DLD1 (cell line): Measurements from ENCODE around the gene UGT1A5.
"Not testable (repeated sequence)": the region's sequence is repeated elsewhere in the genome, so short reads cannot be mapped to it uniquely, and the experiment has no call there.

Experiments used
- in situ Hi-C: cut with HindIII; loops from 2 replicates; pipeline ENCODE4 v1.10.0; 2017; ENCODE audit warnings: low sequenced_read_pairs

UGT1A5 gene

DNA sequence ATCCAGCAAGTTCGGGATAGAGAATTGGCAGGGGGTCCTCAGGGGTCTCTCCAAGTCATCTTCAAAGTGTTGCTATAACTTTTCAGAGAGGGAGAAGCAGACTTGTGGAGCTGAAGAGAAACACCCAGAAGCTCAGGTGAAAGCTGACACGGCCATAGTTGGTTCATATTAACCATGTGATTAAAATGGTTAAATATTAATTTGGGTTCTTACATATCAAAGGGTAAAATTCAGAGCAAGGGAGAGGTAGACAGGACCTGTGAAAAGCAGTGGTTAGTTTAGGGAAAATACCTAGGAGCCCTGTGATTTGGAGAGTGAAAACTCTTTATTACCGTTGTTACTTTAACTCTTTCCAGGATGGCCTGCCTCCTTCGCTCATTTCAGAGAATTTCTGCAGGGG lies 20.1 kb upstream of the UGT1A5 start, which contains the start of gene UGT1A6:
UGT1A6 (plus strand) TSS at position 243 of the 400 bp plus-strand sequence; CDS start at position 358, 115 bp downstream.
- in situ Hi-C loops: no loop called here

DNA sequence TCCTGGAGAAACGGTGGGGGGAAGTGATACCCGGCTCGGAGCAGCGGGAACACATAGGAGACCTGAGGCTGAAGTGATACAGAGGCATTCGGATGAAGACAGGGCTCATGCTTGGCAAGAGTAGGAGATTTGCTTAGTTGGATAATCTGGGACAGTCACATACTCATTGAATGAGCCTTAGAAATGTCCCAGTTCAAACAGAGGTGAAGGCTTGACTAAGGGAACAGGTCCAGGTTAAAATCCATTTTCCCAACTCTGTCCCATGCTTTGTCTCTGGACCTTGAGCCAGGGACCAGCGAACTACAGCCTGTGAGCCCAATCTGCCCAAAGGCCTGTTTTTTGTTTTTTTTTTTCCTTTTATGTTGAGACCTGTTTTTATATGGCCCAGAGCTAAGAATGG lies 18.7 kb upstream of the UGT1A5 start:
- in situ Hi-C loops: no loop called here

DNA sequence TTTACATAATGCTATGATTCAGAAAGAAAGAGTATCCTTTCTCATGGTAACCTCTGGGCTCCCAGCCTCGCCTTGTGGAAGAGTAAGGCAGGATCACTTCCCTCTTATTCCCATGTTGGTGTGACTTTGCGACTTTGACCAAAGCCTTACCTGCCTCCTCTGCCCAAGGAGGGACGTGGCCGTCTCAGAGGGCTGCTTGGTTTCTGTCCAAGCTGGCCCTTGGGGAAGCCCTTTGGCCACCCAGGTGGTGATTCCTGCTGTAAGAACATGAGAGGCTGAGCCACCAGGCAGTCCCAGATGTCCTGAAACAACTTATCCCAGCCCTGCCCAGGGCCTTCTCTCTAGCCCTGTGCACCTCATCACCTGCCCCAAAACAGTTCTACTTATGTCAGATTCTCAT lies 14.0 kb upstream of the UGT1A5 start:
- in situ Hi-C loops: no loop called here

DNA sequence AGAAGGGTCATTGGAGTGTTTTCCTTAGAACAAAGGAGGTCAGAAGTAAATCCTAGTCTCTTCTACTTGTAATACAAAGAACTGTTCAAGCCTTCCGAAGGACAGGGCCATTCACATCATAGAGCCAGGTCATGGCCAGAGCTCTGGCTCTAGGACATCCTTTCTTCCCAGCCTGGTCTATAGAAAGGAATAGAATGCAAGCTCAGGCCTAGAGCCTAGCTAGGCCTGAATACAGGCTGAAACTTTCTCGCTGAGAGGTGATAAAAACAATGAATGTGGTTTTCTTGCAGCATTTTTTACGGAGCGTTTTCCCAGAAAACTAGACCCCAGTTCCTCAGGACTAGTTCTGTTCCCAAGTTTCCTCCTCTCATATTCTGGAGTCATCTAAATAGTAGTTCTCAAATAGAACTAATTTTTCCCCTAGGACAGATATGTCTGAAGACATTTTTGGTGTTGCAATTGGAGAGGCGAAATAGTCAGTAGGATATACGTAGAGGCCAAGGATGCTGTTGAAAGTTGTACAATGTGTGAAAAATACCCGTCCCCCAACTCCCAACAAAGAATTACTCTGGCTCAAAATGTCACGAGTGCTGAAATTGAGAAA lies 13.2 kb upstream of the UGT1A5 start:
- in situ Hi-C loops: no loop called here

DNA sequence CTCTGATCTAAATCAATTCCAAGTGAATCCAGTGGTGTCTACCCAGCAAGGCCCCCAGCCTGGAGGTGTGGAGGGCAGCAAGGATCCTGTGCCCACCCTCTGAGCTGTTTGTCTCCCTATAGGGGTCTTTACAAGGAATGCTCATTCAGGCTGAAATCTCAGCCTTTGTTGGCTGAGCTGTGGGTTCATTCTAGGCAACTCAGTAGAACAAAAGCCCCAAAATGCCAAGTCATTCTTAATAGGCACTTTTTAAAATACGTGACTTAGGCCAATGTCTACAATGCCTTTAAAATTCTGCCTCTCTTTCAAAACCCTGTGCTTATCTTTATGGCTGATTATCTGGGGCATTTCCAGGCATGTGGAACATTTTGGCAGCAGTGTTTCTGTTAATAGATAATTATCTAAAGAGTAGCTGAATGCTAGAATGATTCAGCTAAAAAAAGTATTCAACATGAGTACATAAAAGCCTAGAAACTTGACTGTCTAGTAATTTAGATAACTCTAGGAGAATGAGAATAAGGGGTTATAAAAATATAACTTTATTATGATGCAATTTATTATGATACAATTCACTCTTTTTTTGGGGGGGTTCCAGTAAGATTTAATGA lies 12.6 kb upstream of the UGT1A5 start:
- in situ Hi-C loops: no loop called here

DNA sequence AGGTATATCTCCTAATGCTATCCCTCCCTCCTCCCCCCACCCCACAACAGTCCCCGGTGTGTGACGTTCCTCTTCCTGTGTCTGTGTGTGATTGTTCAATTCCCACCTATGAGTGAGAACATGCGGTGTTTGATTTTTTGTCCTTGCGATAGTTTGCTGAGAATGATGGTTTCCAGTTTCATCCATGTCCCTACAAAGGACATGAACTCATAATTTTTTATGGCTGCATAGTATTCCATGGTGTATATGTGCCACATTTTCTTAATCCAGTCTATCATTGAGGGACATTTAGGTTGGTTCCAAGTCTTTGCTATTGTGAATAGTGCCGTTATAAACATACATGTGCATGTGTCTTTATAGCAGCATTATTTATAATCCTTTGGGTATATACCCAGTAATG lies 11.9 kb upstream of the UGT1A5 start:
- in situ Hi-C loops: not testable (repeated sequence)

DNA sequence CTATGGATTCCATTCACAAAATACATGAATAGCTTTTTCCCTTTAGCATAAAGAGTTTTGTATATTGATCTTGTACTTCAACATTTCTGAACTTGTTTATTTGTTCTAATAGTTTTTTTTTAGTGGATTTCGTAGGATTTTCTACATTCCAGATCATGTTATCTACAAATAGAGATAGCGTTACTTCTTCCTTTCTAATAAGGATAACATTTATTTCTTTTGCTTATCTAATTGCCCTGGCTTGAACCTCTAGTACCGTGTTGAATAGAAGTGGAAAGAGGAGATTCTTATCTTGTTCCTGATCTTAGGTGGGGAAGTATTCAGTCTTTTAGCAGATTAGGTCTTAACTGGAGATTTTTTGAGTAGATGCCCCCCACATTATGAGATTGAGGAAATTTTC lies 10.5 kb upstream of the UGT1A5 start:
- in situ Hi-C loops: no loop called here

DNA sequence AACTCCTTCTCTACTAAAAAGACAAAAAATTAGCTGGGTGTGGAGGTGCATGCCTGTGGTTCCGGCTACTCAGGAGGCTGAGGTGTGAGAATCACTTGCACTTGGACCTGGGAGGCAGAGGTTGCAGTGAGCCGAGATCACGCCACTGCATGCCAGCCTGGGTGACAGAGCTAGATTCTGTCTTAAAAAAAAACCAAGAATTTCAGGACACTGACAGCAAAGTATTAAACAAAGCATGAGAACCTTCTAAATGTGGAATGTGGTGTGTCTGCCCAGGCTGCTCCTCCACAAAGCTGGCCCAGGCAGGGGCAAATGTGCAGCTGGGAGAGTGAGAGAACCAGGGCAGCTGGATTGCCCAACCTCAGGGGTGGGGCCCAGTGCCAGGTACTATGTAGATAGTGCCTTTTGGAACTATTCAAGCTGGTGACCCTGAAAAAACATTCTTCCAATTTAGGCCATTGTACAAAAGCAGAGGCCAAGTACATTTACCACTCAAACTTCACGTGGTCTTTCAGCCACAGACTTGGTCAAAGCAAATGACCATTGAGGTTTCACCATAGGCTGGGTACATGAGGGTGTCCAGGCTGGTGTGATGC lies 6.7 kb upstream of the UGT1A5 start:
- in situ Hi-C loops: no loop called here

DNA sequence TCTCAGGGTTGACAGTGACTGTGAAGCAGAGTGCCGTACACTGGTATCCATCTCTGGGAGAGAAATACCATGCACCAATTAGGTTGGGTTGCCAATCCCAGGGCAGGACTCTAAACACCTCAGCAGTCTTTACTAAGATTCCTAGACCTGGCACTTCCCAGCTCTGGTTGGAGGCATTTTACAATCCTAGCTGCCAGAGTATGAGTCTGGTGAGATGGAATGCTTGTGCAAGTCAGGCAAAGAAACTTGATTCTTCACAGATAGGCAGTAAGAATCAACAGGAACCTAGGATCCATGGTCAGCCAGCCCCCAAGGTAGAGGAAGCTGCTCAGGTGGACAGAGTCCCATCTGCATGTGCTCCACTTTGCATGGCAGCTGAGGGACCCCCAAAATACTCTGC lies 6.0 kb upstream of the UGT1A5 start:
- in situ Hi-C loops: no loop called here

DNA sequence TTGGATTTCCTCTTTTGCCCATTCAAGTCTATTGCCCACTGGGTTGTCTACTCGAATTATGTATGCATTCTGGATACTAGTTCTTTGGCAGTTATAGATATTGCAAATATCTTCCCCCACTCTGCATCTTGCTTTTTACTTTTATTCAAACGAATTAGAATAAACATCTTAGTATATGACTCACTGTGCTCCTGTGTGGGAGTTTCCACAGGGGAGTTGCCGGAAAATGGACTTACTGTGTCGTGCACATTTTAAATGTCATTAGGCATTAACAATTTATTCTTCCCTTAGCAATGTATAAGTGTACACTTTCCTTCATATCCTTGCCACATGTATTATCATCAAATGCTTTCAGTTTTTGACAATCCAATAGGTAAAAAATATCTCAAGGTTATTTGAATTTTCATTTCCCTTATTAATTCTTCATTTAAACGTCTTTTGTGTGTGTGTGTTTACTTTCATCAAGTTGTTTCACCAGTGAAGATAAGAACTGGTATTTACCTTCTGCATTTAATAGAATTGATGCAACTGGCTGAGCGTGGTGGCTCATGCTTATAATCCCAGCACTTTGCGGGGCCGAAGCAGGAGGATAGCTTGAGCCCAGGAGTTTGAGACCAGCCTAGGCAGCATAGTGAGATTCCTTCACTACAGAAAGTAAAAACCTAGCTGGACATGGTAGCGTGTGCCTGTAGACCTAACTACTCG lies 4.6 kb upstream of the UGT1A5 start:
- in situ Hi-C loops: no loop called here

DNA sequence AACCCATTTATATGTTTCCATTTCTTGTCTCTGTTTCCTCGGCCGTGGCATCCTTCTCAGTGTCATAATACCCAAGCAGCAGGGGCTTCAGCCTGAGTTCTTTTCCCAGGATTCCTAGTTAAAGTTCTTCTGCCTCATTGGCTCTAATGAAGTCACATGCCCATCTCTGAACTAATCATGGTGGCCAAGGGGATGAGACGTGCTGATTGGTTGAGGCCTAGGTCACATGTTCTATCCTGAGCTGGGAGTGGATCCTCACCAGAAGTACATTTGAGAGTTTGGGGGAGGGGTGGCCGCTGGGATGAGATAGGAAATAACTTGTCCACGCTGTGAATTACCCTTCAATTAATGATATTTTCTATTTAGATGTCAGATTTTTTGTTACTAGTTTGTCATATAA lies 3.8 kb upstream of the UGT1A5 start:
- in situ Hi-C loops: no loop called here

DNA sequence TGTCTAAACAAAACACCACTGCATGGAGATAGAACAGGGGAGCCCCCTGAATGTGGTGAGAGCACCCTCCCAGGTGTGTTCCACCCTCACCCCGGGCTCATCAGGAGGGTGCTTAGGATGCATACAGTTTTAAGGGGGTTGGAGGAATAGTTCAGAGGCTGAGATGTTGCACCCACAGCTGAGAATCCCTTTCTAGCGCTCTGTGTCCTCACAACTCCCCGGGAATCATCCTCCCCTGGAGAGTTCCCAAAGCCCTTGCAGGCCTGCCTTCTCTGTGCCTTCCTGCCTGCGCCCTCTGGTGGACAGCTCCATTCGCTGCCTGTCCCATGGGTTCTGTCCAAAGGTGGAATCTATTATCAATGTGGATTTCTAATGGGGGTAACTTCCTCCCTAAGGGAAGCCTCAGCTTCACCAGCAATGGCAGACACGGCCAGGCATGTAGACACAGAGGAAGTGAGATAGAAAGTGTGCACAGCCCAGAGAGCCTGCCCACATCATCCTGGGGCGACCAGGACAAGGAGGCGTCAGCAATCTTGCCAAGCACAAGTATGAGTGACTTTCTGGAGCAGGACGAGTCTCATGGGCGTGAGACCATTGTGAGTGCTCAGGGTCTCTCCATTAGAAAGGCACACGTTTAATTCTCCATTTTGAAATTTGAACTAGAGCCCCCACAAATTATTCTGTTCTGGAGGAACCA lies 1.2 kb upstream of the UGT1A5 start:
- in situ Hi-C loops: no loop called here

DNA sequence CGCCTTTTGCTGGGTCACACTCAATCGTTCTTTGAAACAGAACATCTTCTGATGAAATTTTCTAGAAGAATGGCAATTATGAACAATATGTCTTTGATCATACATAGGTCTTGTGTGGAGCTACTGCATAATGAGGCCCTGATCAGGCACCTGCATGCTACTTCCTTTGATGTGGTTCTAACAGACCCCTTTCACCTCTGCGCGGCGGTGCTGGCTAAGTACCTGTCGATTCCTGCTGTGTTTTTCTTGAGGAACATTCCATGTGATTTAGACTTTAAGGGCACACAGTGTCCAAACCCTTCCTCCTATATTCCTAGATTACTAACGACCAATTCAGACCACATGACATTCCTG lies 532 bp downstream of the UGT1A5 start:
- in situ Hi-C loops: no loop called here

DNA sequence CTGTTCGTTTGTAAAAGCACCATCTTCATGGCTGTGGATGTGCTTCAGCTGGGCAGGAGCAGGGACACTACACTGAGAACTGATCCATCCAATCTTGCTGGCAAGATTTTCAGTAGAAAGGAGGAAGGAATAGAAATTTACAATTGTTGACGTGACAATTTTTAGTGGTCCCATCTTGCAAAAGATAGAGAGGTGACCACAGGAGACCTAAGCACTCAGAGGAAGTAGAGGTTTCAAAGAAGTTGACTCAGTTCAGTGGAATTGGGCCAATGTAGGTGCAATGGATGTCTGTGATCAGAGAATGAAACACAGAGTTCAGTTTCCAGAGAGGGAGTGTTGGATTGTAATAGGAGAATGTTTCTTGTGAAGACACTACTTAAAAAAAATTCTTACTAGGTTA lies 1.4 kb downstream of the UGT1A5 start:
- in situ Hi-C loops: no loop called here

DNA sequence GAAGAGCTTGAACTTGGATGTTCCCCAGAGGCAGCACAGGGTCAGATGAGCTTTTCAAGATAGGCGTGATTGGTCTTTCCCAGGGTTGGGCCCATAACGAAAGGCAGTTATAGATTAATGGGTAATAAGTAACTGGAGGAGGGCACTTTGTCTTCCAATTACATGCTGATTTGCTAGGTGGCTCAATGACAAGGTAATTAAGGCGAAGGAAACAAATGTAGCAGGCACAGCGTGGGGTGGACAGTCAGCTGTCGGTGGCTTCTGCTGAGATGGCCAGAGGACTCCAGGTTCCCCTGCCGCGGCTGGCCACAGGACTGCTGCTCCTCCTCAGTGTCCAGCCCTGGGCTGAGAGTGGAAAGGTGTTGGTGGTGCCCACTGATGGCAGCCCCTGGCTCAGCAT lies 5.8 kb downstream of the UGT1A5 start, which contains the start of gene UGT1A4:
UGT1A4 (plus strand) TSS at position 185 of the 400 bp plus-strand sequence; CDS start at position 270, 85 bp downstream.
- in situ Hi-C loops: no loop called here

DNA sequence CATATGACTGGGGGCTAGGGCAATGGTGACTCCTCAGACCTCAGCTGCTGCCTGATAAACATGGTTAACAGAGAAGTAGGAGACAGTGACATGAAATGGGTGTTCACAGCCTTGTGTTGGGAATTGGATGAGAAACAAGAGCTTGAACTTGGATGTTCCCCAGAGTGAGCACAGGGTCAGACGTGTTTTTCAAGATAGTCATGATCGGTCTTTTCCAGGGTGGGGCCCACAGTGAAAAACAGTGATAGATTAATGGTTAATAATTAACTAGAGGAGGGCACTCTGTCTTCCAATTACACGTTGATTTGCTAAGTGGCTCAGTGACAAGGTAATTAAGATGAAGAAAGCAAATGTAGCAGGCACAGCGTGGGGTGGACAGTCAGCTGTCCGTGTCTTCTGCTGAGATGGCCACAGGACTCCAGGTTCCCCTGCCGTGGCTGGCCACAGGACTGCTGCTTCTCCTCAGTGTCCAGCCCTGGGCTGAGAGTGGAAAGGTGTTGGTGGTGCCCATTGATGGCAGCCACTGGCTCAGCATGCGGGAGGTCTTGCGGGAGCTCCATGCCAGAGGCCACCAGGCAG lies 16.1 kb downstream of the UGT1A5 start, which contains the start of gene UGT1A3:
UGT1A3 (plus strand) TSS at position 320 of the 579 bp plus-strand sequence; CDS start at position 405, 85 bp downstream.
- in situ Hi-C loops: no loop called here

DNA sequence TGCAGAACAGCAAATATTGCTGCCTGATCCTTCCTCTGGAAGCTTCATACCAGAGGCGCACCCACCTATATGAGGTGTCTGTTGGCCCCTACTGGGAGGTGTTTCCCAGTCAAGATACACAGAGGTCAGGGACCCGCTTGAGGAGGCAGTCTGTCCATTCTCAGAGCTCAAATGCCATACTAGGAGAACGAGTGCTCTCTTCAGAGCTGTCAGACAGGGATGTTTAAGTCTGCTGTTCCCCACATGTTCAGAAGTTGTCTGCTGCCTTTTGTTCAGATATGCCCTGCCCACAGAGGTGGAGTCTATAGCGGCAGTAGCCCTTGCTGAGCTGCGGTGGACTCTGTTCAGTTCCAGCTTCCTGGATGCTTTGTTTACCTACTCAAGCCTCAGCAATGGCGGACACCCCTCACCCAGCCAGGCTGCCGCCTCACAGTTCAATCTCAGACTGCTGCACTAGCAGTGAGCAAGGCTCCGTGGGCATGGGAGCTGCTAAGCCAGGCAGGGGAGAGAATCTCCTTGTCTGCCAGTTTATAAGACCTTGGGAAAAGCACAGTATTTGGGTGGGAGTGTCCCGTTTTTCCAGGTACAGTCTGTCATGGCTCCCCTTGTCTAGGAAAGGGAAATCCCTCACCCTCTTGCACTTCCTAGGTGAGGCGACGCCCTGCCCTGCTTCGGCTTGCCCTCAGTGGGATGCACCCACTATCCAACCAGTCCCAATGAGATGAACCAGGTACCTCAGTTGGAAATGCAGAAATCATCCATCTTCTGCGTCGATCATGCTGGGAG lies 24.4 kb downstream of the UGT1A5 start:
- in situ Hi-C loops: not testable (repeated sequence)

DNA sequence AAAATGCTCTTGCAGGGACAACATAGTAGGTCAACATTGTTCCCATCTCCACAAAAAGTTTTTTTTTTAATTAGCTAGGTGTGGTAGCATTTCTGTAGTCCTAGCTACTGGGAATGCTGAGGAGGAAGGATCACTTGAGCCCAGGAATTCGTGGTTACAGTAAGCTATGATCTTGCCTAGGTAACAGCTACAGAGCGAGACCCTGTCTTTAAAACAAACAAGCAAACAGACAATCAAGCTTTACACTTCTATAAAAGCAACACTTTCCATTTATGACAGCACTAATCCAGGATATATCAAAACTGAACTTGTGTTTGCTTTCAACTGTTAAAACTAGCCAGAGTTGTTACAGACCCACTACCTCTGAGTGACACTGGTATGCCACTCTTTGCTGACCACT lies 28.2 kb downstream of the UGT1A5 start:
- in situ Hi-C loops: no loop called here

DNA sequence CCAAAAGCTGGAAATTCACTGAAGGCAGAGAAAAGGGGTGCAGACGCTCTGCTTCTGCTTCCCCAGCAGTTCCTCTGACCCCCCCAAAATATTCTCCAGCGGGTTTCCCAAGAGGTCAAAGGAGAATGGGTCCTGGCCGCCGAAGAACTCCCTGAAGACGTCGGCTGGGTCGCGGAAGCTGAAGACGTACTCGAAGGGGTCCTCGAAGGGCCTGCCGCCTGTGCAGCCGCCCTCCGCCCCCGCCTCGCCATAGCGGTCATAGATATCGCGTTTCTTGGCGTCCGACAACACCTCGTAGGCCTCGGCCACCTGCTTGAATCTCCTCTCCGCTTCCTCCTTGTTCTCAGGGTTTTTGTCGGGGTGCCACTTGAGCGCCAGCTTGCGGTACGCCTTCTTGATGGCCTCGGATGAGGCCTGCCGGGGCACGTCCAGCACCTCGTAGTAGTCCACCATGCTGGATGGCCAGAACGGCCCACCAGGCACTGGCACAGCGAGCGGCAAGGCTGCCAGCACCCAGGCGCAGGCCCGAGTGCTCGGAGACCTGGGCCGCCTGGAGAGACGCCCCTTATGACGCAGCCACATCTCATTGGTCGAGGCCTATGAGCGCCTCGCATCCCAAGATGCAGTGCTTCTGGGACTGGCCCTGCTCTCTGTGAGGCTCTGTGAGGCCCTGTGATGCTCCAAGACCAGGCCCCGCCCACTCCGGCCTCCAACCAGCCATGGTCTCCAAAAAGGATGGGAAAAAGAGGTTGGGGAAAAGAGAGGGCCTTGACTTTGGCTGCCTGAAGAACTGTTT lies 31.0 kb downstream of the UGT1A5 start:
- in situ Hi-C loops: no loop called here
